Kidney glomerular epithelial cell (primary cell): Measurements from ENCODE around the gene ADAMTS16.

ENCODE experiments used
- DNase-seq: peaks from one replicate; lab custom pipeline; 2025; lab: John Stamatoyannopoulos, UW

Gene ADAMTS16

GRCh38 chr5:5141625-5142525 lies 1.7 kb downstream of the ADAMTS16 start:
- peak; percentile 59 for DNase-seq

- DNase-seq: no peak
These were observed 4.3 kb downstream of the ADAMTS16 start for GRCh38 chr5:5144441-5144840.

GRCh38 chr5:5145651-5146529 lies 5.8 kb downstream of the ADAMTS16 start:
- no peak for DNase-seq

GRCh38 chr5:5146530-5147160 lies 6.5 kb downstream of the ADAMTS16 start:
- no peak for DNase-seq

GRCh38 chr5:5149154-5149553 lies 9.0 kb downstream of the ADAMTS16 start:
- no peak for DNase-seq

GRCh38 chr5:5150667-5151066 lies 10.5 kb downstream of the ADAMTS16 start:
- no peak for DNase-seq

GRCh38 chr5:5154733-5155132 lies 14.6 kb downstream of the ADAMTS16 start:
- DNase-seq: no peak

GRCh38 chr5:5155617-5156016 lies 15.5 kb downstream of the ADAMTS16 start:
- DNase-seq: no peak

GRCh38 chr5:5156471-5157082 lies 16.4 kb downstream of the ADAMTS16 start:
- DNase-seq: no peak

- no peak for DNase-seq
These were observed 18.4 kb downstream of the ADAMTS16 start for GRCh38 chr5:5158472-5158895.

GRCh38 chr5:5159282-5160103 lies 19.4 kb downstream of the ADAMTS16 start:
- DNase-seq: no peak

GRCh38 chr5:5164163-5164562 lies 24.0 kb downstream of the ADAMTS16 start:
- no peak for DNase-seq

- peak; percentile 82 for DNase-seq
These were observed 25.4 kb downstream of the ADAMTS16 start for GRCh38 chr5:5165541-5166002.

GRCh38 chr5:5169466-5169865 lies 29.3 kb downstream of the ADAMTS16 start:
- DNase-seq: no peak

- peak; percentile 88 for DNase-seq
These were observed 38.0 kb downstream of the ADAMTS16 start for GRCh38 chr5:5178136-5178535.

GRCh38 chr5:5178580-5178979 lies 38.5 kb downstream of the ADAMTS16 start:
- no peak for DNase-seq

- peak; percentile 55 for DNase-seq
These were observed 38.9 kb downstream of the ADAMTS16 start for GRCh38 chr5:5179079-5179478.

- DNase-seq: no peak
These were observed 39.5 kb downstream of the ADAMTS16 start for GRCh38 chr5:5179597-5179996.

GRCh38 chr5:5181650-5182324 lies 41.7 kb downstream of the ADAMTS16 start:
- no peak for DNase-seq

- DNase-seq: no peak
These were observed 42.5 kb downstream of the ADAMTS16 start for GRCh38 chr5:5182508-5183188.
